ENCODE results near the gene AGAP3.

The AGAP3 gene

GRCh38 chr7:151139071-151139790, 53.0 kb downstream of the AGAP3 start:
- Histone ChIP-seq H3K27ac (ENCODE audit: low read length) (no peak overlapping the region), H3K27me3 (ENCODE audit: insufficient read depth, low read length) (no peaks in the 10 kb centered on the region; the same call in 1 of the 2 replicates), H3K4me3 (ENCODE audit: low read length) (no peak overlapping the region), H3K9me3 (ENCODE audit: insufficient read depth, low read depth, low read length) (no peaks in the 10 kb centered on the region), H3K4me1 (ENCODE audit: insufficient read depth, low read length) (peaks cover 6% of the 10 kb centered on the region; the same call in 1 of the 2 replicates), H3K9ac (ENCODE audit: low read depth, low read length) (no peak overlapping the region), H3K36me3 (ENCODE audit: insufficient read depth, low read depth, low read length) (peaks cover 33% of the 10 kb centered on the region)

DNA sequence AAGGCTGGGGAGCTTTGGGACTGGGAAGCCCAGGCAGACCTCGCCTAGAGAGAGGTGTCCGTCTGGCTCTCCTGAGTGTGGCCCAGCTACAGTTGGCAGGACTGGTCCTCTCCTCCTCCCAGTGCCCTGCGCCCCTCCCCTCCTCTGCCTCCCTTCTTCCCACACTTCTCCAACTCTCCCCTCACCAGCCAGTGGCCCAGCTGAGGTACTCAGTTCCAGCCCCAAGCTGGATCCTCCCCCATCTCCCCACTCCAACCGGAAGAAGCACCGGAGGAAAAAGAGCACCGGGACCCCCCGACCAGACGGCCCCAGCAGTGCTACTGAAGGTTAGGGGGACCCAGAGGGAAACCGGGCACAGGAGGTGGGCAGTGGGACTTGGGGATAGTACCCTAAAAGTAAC, 53.5 kb downstream of the AGAP3 start:
- peaks cover 31% of the 10 kb centered on the region for H3K36me3 ChIP-seq (ENCODE audit: insufficient read depth, low read depth, low read length)
- no peaks in the 10 kb centered on the region; the same call in 1 of the 2 replicates for H3K27me3 ChIP-seq (ENCODE audit: insufficient read depth, low read length)
- no peak overlapping the region for H3K9ac ChIP-seq (ENCODE audit: low read depth, low read length)
- H3K4me1 ChIP-seq (ENCODE audit: insufficient read depth, low read length), result peaks cover 6% of the 10 kb centered on the region; the same call in 1 of the 2 replicates
- no peaks in the 10 kb centered on the region for H3K9me3 ChIP-seq (ENCODE audit: insufficient read depth, low read depth, low read length)
- H3K4me3 ChIP-seq (ENCODE audit: low read length), result no peak overlapping the region
- H3K27ac ChIP-seq (ENCODE audit: low read length), result no peak overlapping the region

GRCh38 chr7:151140826-151141225, 54.6 kb downstream of the AGAP3 start:
- no peaks in the 10 kb centered on the region for H3K9me3 ChIP-seq (ENCODE audit: insufficient read depth, low read depth, low read length)
- no peak overlapping the region for H3K4me3 ChIP-seq (ENCODE audit: low read length)
- peaks cover 6% of the 10 kb centered on the region; the same call in 1 of the 2 replicates for H3K4me1 ChIP-seq (ENCODE audit: insufficient read depth, low read length)
- peaks cover 26% of the 10 kb centered on the region for H3K36me3 ChIP-seq (ENCODE audit: insufficient read depth, low read depth, low read length)
- no peak overlapping the region for H3K27ac ChIP-seq (ENCODE audit: low read length)
- H3K27me3 ChIP-seq (ENCODE audit: insufficient read depth, low read length), result no peaks in the 10 kb centered on the region; the same call in 1 of the 2 replicates
- no peak overlapping the region for H3K9ac ChIP-seq (ENCODE audit: low read depth, low read length)

DNA sequence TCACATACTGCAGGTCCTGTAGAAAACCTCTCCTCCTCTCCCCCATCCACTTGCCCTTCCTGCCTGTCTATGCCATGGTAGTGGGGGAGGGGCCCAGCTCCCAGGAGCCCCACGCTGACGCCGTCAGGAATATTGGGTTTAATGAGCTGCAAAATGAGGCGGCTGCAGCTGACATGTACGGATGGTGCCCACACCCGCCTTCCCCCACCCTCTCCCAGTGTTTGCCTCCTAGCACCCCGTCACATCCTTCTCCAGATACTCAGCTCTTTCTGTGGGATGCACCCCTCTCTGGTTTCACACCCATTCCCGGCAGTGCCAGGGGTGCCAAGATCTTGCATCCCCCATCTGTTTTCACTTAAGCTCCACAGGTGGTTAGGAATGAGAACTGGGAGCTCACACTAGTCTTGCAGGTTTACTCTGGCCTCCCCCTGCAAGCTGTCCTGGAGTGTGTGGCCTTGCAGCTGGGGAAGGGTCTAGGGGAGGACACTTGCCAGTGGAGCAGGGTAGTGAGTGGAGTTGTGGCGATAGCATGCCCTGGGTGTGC, 55.1 kb downstream of the AGAP3 start:
- Histone ChIP-seq H3K9me3 (ENCODE audit: insufficient read depth, low read depth, low read length) (no peaks in the 10 kb centered on the region), H3K9ac (ENCODE audit: low read depth, low read length) (no peak overlapping the region), H3K36me3 (ENCODE audit: insufficient read depth, low read depth, low read length) (peaks cover 23% of the 10 kb centered on the region), H3K4me3 (ENCODE audit: low read length) (no peak overlapping the region), H3K27me3 (ENCODE audit: insufficient read depth, low read length) (no peaks in the 10 kb centered on the region; the same call in 1 of the 2 replicates), H3K27ac (ENCODE audit: low read length) (no peak overlapping the region), H3K4me1 (ENCODE audit: insufficient read depth, low read length) (peaks cover 6% of the 10 kb centered on the region; the same call in 1 of the 2 replicates)

- Histone ChIP-seq H3K9ac (ENCODE audit: low read depth, low read length) (no peak overlapping the region), H3K4me3 (ENCODE audit: low read length) (no peak overlapping the region), H3K36me3 (ENCODE audit: insufficient read depth, low read depth, low read length) (peaks cover 21% of the 10 kb centered on the region), H3K9me3 (ENCODE audit: insufficient read depth, low read depth, low read length) (no peaks in the 10 kb centered on the region), H3K27ac (ENCODE audit: low read length) (no peak overlapping the region), H3K4me1 (ENCODE audit: insufficient read depth, low read length) (peaks cover 6% of the 10 kb centered on the region; the same call in 1 of the 2 replicates), H3K27me3 (ENCODE audit: insufficient read depth, low read length) (no peaks in the 10 kb centered on the region; the same call in 1 of the 2 replicates)
Observed at GRCh38 chr7:151141855-151142685, 55.8 kb downstream of the AGAP3 start.

DNA sequence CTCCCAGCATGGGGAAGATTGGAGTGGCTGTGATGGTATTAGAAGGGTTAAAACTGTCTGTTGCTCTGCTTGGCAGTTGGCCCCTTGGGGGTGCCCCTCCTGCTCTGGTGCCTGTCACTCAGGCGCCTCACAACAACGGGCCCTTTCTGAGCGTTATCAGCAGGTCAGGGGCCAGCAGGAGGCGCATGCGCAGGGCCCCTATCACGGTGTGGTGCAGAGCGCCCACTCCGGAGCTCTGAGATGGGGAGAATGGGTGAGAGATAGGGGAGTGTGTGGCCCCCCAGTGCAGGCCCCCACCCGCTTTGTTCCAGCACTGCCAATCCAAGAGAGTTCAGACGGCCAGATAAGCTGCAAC, 56.4 kb downstream of the AGAP3 start:
- no peaks in the 10 kb centered on the region; the same call in 1 of the 2 replicates for H3K27me3 ChIP-seq (ENCODE audit: insufficient read depth, low read length)
- H3K27ac ChIP-seq (ENCODE audit: low read length), result no peak overlapping the region
- no peak overlapping the region for H3K4me3 ChIP-seq (ENCODE audit: low read length)
- peaks cover 21% of the 10 kb centered on the region for H3K36me3 ChIP-seq (ENCODE audit: insufficient read depth, low read depth, low read length)
- H3K9me3 ChIP-seq (ENCODE audit: insufficient read depth, low read depth, low read length), result no peaks in the 10 kb centered on the region
- no peak overlapping the region for H3K9ac ChIP-seq (ENCODE audit: low read depth, low read length)
- peaks cover 4% of the 10 kb centered on the region; the same call in 1 of the 2 replicates for H3K4me1 ChIP-seq (ENCODE audit: insufficient read depth, low read length)

GRCh38 chr7:151143261-151144015, 57.2 kb downstream of the AGAP3 start:
- Histone ChIP-seq H3K9me3 (ENCODE audit: insufficient read depth, low read depth, low read length) (no peaks in the 10 kb centered on the region), H3K4me1 (ENCODE audit: insufficient read depth, low read length) (no peaks in the 10 kb centered on the region; the same call in 1 of the 2 replicates), H3K36me3 (ENCODE audit: insufficient read depth, low read depth, low read length) (peaks cover 21% of the 10 kb centered on the region), H3K27ac (ENCODE audit: low read length) (no peak overlapping the region), H3K4me3 (ENCODE audit: low read length) (no peak overlapping the region), H3K27me3 (ENCODE audit: insufficient read depth, low read length) (no peaks in the 10 kb centered on the region; the same call in 1 of the 2 replicates), H3K9ac (ENCODE audit: low read depth, low read length) (no peak overlapping the region)

DNA sequence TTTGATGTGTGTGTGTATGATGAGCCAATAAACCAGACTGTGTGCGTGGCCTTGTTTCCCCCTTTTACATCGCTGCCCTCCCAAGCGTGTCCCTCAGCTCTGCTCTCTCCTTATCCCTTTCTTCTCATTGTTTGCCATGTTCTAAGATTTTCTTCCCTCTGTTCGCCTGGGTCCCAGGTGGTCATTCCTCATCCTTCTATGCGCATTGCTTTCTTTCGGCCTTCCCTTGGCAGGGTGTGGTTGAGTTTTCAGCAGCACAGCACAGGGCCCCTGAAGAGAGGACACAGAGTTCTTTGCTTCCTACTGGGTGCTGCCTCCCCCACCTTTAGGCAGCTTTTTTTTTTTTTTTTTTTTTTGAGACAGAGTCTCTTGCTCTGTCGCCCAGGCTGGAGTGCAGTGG, 58.1 kb downstream of the AGAP3 start:
- Histone ChIP-seq H3K27me3 (ENCODE audit: insufficient read depth, low read length) (peaks cover 4% of the 10 kb centered on the region; the same call in 1 of the 2 replicates), H3K27ac (ENCODE audit: low read length) (no peak overlapping the region), H3K4me3 (ENCODE audit: low read length) (no peak overlapping the region), H3K9me3 (ENCODE audit: insufficient read depth, low read depth, low read length) (no peaks in the 10 kb centered on the region), H3K36me3 (ENCODE audit: insufficient read depth, low read depth, low read length) (peaks cover 21% of the 10 kb centered on the region), H3K4me1 (ENCODE audit: insufficient read depth, low read length) (no peaks in the 10 kb centered on the region), H3K9ac (ENCODE audit: low read depth, low read length) (no peak overlapping the region)

- Histone ChIP-seq H3K9me3 (ENCODE audit: insufficient read depth, low read depth, low read length) (no peaks in the 10 kb centered on the region), H3K9ac (ENCODE audit: low read depth, low read length) (no peak overlapping the region), H3K36me3 (ENCODE audit: insufficient read depth, low read depth, low read length) (peaks cover 17% of the 10 kb centered on the region), H3K27ac (ENCODE audit: low read length) (no peak overlapping the region), H3K27me3 (ENCODE audit: insufficient read depth, low read length) (peaks cover 26% of the 10 kb centered on the region), H3K4me3 (ENCODE audit: low read length) (no peak overlapping the region), H3K4me1 (ENCODE audit: insufficient read depth, low read length) (no peaks in the 10 kb centered on the region)
Observed at GRCh38 chr7:151146761-151147160, 60.5 kb downstream of the AGAP3 start.

DNA sequence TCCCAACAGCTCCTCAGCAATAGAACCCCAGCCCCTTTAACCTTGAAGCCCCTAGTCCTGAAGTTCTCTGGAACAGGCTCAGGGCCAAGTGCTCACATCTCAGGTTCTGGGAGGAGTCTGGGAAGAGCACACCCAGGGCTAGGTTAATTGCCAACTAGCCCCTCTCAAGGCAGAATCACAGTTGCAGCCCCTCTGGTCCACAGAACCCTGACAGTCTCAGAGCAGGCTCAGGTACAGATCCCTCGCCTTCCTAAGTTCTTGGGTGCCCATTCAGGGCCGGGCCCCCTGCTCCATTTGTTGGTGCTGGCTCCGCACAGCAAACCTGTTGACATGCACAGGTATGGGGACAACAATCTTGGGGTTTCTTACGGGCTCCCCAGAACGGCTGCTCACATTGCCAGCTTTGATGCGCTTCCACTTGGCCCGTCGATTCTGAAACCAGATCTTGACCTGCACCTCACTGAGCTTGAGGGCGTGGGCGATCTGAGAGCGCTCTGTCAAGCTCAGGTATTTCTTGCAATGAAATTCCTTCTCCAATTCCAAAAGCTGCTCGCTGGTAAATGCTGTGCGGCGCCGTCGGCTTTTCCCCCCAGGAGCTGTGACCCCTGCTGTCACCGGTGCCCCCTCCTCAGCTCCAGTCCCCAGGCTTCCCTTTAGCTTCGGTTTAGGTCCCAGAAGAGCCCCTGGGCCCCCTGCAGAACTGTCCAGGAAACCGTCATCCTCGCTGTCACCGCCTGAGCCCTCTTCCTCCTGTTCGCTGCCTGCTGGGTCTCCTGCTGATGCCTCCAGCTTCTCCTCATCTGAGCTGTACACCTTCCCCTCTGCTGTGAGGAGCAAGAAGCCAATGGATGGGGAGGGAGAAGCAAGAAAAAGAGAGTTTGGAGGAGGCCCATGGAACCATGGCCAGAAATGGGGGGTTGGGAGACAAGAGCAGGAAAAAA, 62.3 kb downstream of the AGAP3 start:
- Histone ChIP-seq H3K27me3 (ENCODE audit: insufficient read depth, low read length) (peaks cover 31% of the 10 kb centered on the region), H3K36me3 (ENCODE audit: insufficient read depth, low read depth, low read length) (peaks cover 12% of the 10 kb centered on the region), H3K27ac (ENCODE audit: low read length) (no peak overlapping the region), H3K4me1 (ENCODE audit: insufficient read depth, low read length) (no peaks in the 10 kb centered on the region), H3K9ac (ENCODE audit: low read depth, low read length) (no peak overlapping the region), H3K9me3 (ENCODE audit: insufficient read depth, low read depth, low read length) (no peaks in the 10 kb centered on the region), H3K4me3 (ENCODE audit: low read length) (no peak overlapping the region)
